CD4-positive, CD25-positive, alpha-beta regulatory T cell (primary cell): Measurements from ENCODE around the gene TIMM44. TPM values are rescaled to one million over a fixed set of nuclear protein-coding genes. Genes with fewer than 3 reads are reported as not detected.

Experiments used
- ATAC-seq, 2 donors: fragments of 150-1000 bp; cut with Tn5 transposase; one replicate each; pipeline ENCODE4 v1.10.0; 2021; ENCODE audit warnings: low read depth in 2 of 2, moderate number of reproducible peaks in 2 of 2, moderate library complexity in 1 of 2
- DNase-seq, 3 donors: peaks; one replicate each; pipeline versions ENCODE4 v3.0.0 to v3.0.0-alpha.2; 2012 to 2022; ENCODE audit warnings: mixed read lengths in 1 of 3
- H3K27ac ChIP-seq: one replicate; pipeline ENCODE4 v1.7.0; 2013; ENCODE audit warnings: mild to moderate bottlenecking, low read length; ENCODE audit not compliant: insufficient read depth, poor library complexity, severe bottlenecking
- H3K27me3 ChIP-seq: one replicate; pipeline ENCODE4 v1.7.0; 2013; ENCODE audit warnings: low read length; ENCODE audit not compliant: control insufficient read depth, insufficient read depth
- H3K36me3 ChIP-seq: one replicate; pipeline ENCODE4 v1.7.0; 2013; ENCODE audit warnings: mild to moderate bottlenecking, low read length, moderate library complexity; ENCODE audit not compliant: control insufficient read depth, insufficient read depth
- H3K4me1 ChIP-seq: 2 replicates; pipeline ENCODE4 v1.7.0; 2013; ENCODE audit warnings: mild to moderate bottlenecking, low read length; ENCODE audit not compliant: insufficient read depth, control insufficient read depth, poor library complexity, severe bottlenecking
- H3K4me3 ChIP-seq: one replicate; pipeline ENCODE4 v1.7.0; 2013; ENCODE audit warnings: low read depth, mild to moderate bottlenecking, low read length, moderate library complexity
- H3K9me3 ChIP-seq, 2 experiments: 1 replicate in 1 of 2; 2 replicates in 1 of 2; pipeline ENCODE4 v1.7.0; 2013; ENCODE audit warnings: low read length in 2 of 2, mild to moderate bottlenecking in 1 of 2, moderate library complexity in 1 of 2; ENCODE audit not compliant: control insufficient read depth in 2 of 2
- H3K27ac Mint-ChIP-seq, 3 donors: one replicate each; pipeline ENCODE4 v1.8.0; 2020 to 2022; ENCODE audit warnings: mild to moderate bottlenecking in 3 of 3, mixed read lengths in 3 of 3, moderate library complexity in 2 of 3
- H3K27me3 Mint-ChIP-seq: one replicate; pipeline ENCODE4 v1.8.0; 2022; ENCODE audit warnings: mild to moderate bottlenecking, mixed read lengths
- H3K36me3 Mint-ChIP-seq: one replicate; pipeline ENCODE4 v1.8.0; 2020; ENCODE audit warnings: mixed read lengths
- H3K4me1 Mint-ChIP-seq, 4 donors: one replicate each; pipeline ENCODE4 v1.8.0; 2020 to 2022; ENCODE audit warnings: mixed read lengths in 4 of 4, mild to moderate bottlenecking in 1 of 4
- H3K4me3 Mint-ChIP-seq, 4 donors: one replicate each; pipeline ENCODE4 v1.8.0; 2020 to 2022; ENCODE audit warnings: mild to moderate bottlenecking in 4 of 4, mixed read lengths in 4 of 4, moderate library complexity in 3 of 4
- H3K9me3 Mint-ChIP-seq, 7 donors: one replicate each; pipeline ENCODE4 v1.8.0; 2020 to 2022; ENCODE audit warnings: mixed read lengths in 7 of 7, mild to moderate bottlenecking in 3 of 7, moderate library complexity in 2 of 7
- polyA plus RNA-seq, 4 donors: library from polyadenylated mRNA; unstranded; fragments of 300-500 nt; fragmentation: Illumina TruSeq; gene quantifications; one replicate each; pipeline ENCODE4 v1.2.3, GENCODE V29; 2021
- total RNA-seq: library from RNA; stranded (reverse); gene quantifications from one replicate; pipeline ENCODE4 v1.2.3, GENCODE V29; 2022

TIMM44 gene
- total and polyA plus RNA-seq, 5 donors from 2014 or later: 14.0 to 72.5 (median 15.0) TPM

DNA sequence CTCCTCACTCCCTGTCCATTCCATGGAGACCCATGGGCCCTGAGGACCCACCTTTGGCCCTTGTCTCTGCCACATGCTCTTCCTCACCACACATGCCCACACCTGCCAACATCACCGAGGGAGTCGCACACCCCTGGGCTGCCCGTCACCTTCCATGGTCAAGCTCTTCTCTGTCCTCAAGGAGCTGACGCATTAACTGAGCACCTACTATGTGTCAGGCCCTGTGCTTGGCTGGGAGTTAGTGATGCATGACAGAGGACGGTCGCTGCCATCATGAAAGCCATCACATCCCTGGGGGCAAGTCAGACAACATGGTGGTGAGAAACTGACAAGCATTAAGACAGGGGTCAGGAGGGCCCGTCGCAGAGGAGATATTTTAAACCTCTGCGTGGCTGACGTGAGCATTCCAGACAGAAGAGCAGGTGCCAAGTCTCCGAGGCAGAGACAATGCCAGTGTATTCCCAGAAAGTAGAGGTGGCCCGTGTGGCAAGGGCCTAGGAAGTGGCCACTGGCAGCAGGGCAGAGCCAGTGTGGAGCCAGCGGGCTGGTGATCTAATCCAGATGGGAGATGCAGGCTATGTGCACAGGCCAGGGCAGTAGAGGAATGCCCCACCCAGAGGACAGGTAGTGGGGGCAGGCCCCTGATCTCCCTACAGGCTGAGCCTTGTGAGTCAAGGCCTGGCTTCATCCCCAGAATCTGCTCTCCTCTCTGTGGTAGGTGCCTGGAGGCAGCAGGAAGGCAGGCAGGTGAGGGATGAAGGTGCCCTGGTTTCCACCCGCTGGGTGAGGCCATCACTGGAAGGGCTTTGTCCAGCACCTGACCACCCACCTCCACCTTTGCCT is 40.8 kb upstream of the TIMM44 start:
- H3K36me3 ChIP-seq: peaks cover 81% of the 10 kb centered on the region
- H3K36me3 Mint-ChIP-seq: peaks cover 22% of the 10 kb centered on the region
- no peaks in the 10 kb centered on the region for H3K4me1 ChIP-seq

GRCh38 chr19:7983286-7983950 is 40.0 kb upstream of the TIMM44 start:
- H3K36me3 ChIP-seq: peaks cover 80% of the 10 kb centered on the region
- no peak overlapping the region for H3K27ac ChIP-seq
- Mint-ChIP-seq H3K4me3 (no peak overlapping the region), H3K27ac (no peak overlapping the region), H3K4me1 (peaks cover 0 to 9% (median 5%) of the 10 kb centered on the region in 4 donors), H3K27me3 (no peaks in the 10 kb centered on the region), H3K36me3 (peaks cover 21% of the 10 kb centered on the region), H3K9me3 (no peaks in the 10 kb centered on the region)
- ATAC-seq: no peak
- H3K4me3 ChIP-seq: no peak overlapping the region
- no peaks in the 10 kb centered on the region for H3K4me1 ChIP-seq
- DNase-seq: no peak
- H3K9me3 ChIP-seq: no peaks in the 10 kb centered on the region
- no peaks in the 10 kb centered on the region for H3K27me3 ChIP-seq

More for the DNA sequence above, 40.8 kb upstream of the TIMM44 start:
- Mint-ChIP-seq H3K4me1 (peaks cover 0 to 13% (median 5%) of the 10 kb centered on the region in 4 donors), H3K27ac (no peak overlapping the region), H3K4me3 (no peak overlapping the region), H3K27me3 (no peaks in the 10 kb centered on the region), H3K9me3 (no peaks in the 10 kb centered on the region)
- DNase-seq (no peak), ATAC-seq (no peak)
- Histone ChIP-seq H3K27ac (no peak overlapping the region), H3K4me3 (no peak overlapping the region), H3K9me3 (no peaks in the 10 kb centered on the region), H3K27me3 (no peaks in the 10 kb centered on the region)

GRCh38 chr19:7982651-7983099 is 39.2 kb upstream of the TIMM44 start:
- Mint-ChIP-seq H3K27ac (no peak overlapping the region), H3K9me3 (peaks cover 0 to 1% (median 0%) of the 10 kb centered on the region in 7 donors), H3K36me3 (peaks cover 15% of the 10 kb centered on the region), H3K27me3 (no peaks in the 10 kb centered on the region), H3K4me1 (peaks cover 0 to 7% (median 5%) of the 10 kb centered on the region in 4 donors), H3K4me3 (no peak overlapping the region)
- Histone ChIP-seq H3K27ac (no peak overlapping the region), H3K27me3 (no peaks in the 10 kb centered on the region), H3K9me3 (no peaks in the 10 kb centered on the region), H3K4me1 (no peaks in the 10 kb centered on the region), H3K4me3 (no peak overlapping the region), H3K36me3 (peaks cover 76% of the 10 kb centered on the region)
- ATAC-seq: no peak
- DNase-seq: no peak

DNA sequence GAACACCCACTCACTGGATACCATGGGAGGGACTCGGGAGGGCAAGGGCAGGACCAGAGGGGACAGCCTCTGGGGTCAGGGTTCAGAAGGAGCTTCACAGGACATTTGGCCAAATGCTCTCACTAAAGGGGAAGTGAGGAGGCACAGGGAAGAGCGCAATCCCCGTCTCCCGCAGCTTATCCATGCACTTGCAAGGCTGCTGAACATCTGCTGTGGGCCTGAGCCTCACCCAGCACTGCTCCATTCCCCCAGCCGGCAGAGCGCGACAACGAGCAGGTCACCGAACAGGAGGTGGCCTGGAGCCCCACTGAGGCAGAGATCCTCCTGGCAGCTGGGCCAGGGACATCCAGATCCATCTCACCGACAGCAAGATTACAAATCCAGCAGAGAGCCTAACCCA is 38.6 kb upstream of the TIMM44 start:
- Mint-ChIP-seq H3K9me3 (peaks cover 0 to 1% (median 0%) of the 10 kb centered on the region in 7 donors), H3K4me1 (peaks cover 0 to 4% (median 3%) of the 10 kb centered on the region in 4 donors), H3K27me3 (no peaks in the 10 kb centered on the region), H3K27ac (no peak overlapping the region), H3K4me3 (no peak overlapping the region), H3K36me3 (peaks cover 11% of the 10 kb centered on the region)
- H3K27ac ChIP-seq: no peak overlapping the region
- peaks cover 73% of the 10 kb centered on the region for H3K36me3 ChIP-seq
- H3K4me1 ChIP-seq: no peaks in the 10 kb centered on the region
- H3K27me3 ChIP-seq: no peaks in the 10 kb centered on the region
- no peak overlapping the region for H3K4me3 ChIP-seq
- no peaks in the 10 kb centered on the region for H3K9me3 ChIP-seq
- DNase-seq: no peak
- no peak for ATAC-seq

- ATAC-seq (no peak), DNase-seq (no peak)
- Histone ChIP-seq H3K9me3 (no peaks in the 10 kb centered on the region), H3K4me3 (no peak overlapping the region), H3K27ac (no peak overlapping the region), H3K36me3 (peaks cover 77% of the 10 kb centered on the region), H3K4me1 (no peaks in the 10 kb centered on the region), H3K27me3 (no peaks in the 10 kb centered on the region)
- H3K27me3 Mint-ChIP-seq: no peaks in the 10 kb centered on the region
- peaks cover 0 to 4% (median 3%) of the 10 kb centered on the region in 4 donors for H3K4me1 Mint-ChIP-seq
- peaks cover 0 to 1% (median 0%) of the 10 kb centered on the region in 7 donors for H3K9me3 Mint-ChIP-seq
- no peak overlapping the region for H3K27ac Mint-ChIP-seq
- H3K36me3 Mint-ChIP-seq: peaks cover 10% of the 10 kb centered on the region
- no peak overlapping the region for H3K4me3 Mint-ChIP-seq
These were observed 38.2 kb upstream of the TIMM44 start for GRCh38 chr19:7981661-7982060.

DNA sequence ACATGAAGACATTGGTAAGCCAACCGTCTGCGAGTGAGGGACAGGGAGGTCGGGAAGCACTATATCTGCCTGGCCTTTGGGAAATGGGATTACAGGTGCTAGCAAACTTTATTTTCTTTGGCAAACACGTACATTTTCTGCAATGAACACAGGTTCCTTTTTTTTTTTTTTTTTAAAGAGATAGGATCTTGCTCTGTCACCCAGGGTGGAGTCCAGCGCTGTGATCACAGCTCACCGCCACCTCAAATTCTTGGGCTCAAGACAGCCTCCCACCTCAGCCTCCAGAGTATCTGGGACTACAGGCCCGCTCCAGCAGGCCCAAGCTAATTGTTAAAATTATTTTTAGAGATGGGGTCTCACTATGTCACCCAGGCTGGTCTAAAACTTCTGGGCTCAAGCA is 37.7 kb upstream of the TIMM44 start:
- no peaks in the 10 kb centered on the region for H3K27me3 Mint-ChIP-seq
- DNase-seq (no peak), ATAC-seq (no peak)
- H3K4me3 Mint-ChIP-seq: no peak overlapping the region
- H3K4me3 ChIP-seq: no peak overlapping the region
- H3K27ac Mint-ChIP-seq: no peak overlapping the region
- peaks cover 0 to 3% (median 2%) of the 10 kb centered on the region in 4 donors for H3K4me1 Mint-ChIP-seq
- peaks cover 76% of the 10 kb centered on the region for H3K36me3 ChIP-seq
- no peaks in the 10 kb centered on the region for H3K27me3 ChIP-seq
- no peaks in the 10 kb centered on the region for H3K4me1 ChIP-seq
- peaks cover 5% of the 10 kb centered on the region for H3K36me3 Mint-ChIP-seq
- no peaks in the 10 kb centered on the region for H3K9me3 ChIP-seq
- peaks cover 0 to 1% (median 0%) of the 10 kb centered on the region in 7 donors for H3K9me3 Mint-ChIP-seq
- H3K27ac ChIP-seq: no peak overlapping the region

DNA sequence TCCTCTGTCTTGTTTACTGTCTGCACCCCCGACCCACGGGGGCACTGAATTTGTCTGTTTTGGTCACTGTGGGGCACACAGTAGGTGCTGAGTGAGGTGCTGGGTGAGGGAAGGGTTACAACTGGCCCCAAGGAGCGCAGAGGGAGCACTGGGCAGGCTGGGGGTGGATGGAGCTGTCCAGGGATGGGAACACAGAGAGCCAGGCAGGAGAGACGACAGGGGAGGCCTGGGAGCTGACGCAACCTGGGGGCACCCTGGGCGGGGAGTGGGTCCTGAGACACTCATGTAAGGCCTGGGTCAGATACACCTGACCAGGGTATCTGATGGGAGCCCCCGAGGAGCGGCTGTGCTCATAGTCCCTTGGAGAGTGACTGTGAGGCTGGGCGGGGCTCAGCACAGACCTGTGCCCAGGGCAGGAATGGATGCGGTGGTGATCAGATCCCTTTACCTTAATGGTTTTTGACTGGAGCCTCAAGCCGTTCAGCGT is 37.2 kb upstream of the TIMM44 start:
- no peak for DNase-seq

More for the DNA sequence above, 37.2 kb upstream of the TIMM44 start:
- peaks cover 5% of the 10 kb centered on the region for H3K36me3 Mint-ChIP-seq
- no peaks in the 10 kb centered on the region for H3K27me3 Mint-ChIP-seq
- H3K4me3 Mint-ChIP-seq: no peak overlapping the region
- ATAC-seq: no peak
- H3K4me1 Mint-ChIP-seq: peaks cover 0 to 3% (median 1%) of the 10 kb centered on the region in 4 donors
- Histone ChIP-seq H3K4me1 (no peaks in the 10 kb centered on the region), H3K36me3 (peaks cover 71% of the 10 kb centered on the region), H3K27ac (no peak overlapping the region), H3K9me3 (no peaks in the 10 kb centered on the region), H3K27me3 (no peaks in the 10 kb centered on the region), H3K4me3 (no peak overlapping the region)
- peak overlapping the region in 1 of 3 donors; percentile 51 for H3K27ac Mint-ChIP-seq
- H3K9me3 Mint-ChIP-seq: peaks cover 0 to 1% (median 0%) of the 10 kb centered on the region in 7 donors
